NCI-H82 treated with DMSO at 0.1 percent for 48 hours (cell line): ENCODE results near the gene CCNG2.
A peak's percentile ranks its signal among the peaks of the same experiment; 100 is the strongest.
"Not testable (repeated sequence)": the region's sequence is repeated elsewhere in the genome, so short reads cannot be mapped to it uniquely, and the experiment has no call there.

Experiments
- DNase-seq: peaks from one replicate; lab custom pipeline; 2025; ENCODE audit not compliant: unreplicated experiment; lab: John Stamatoyannopoulos, UW

The CCNG2 gene

GRCh38 chr4:77156912-77157858 lies at the start of gene CCNG2:
CCNG2 (plus strand) TSS chr4:77157207; CDS start chr4:77158533, 1,326 bp downstream.
- peak; percentile 93 for DNase-seq

- no peak for DNase-seq
Measured at GRCh38 chr4:77110730-77111129, 46.3 kb upstream of the CCNG2 start.

- DNase-seq: no peak
Measured at GRCh38 chr4:77113069-77113468, 43.9 kb upstream of the CCNG2 start.

- DNase-seq: no peak
Measured at GRCh38 chr4:77117721-77118120, 39.3 kb upstream of the CCNG2 start.

- no peak for DNase-seq
Measured at GRCh38 chr4:77120886-77121508, 36.0 kb upstream of the CCNG2 start.

GRCh38 chr4:77121736-77122240 lies 35.2 kb upstream of the CCNG2 start:
- no peak for DNase-seq

GRCh38 chr4:77122656-77123055 lies 34.4 kb upstream of the CCNG2 start:
- no peak for DNase-seq

- DNase-seq: no peak
Measured at GRCh38 chr4:77123411-77123810, 33.6 kb upstream of the CCNG2 start.

- DNase-seq: no peak
Measured at GRCh38 chr4:77124576-77124975, 32.4 kb upstream of the CCNG2 start.

GRCh38 chr4:77125961-77126360 lies 31.0 kb upstream of the CCNG2 start:
- no peak for DNase-seq

GRCh38 chr4:77126809-77127208 lies 30.2 kb upstream of the CCNG2 start:
- no peak for DNase-seq

- no peak for DNase-seq
Measured at GRCh38 chr4:77127215-77127614, 29.8 kb upstream of the CCNG2 start.

- no peak for DNase-seq
Measured at GRCh38 chr4:77127837-77128621, 29.0 kb upstream of the CCNG2 start.

GRCh38 chr4:77132652-77133312 lies 24.2 kb upstream of the CCNG2 start:
- no peak for DNase-seq

- DNase-seq: not testable (repeated sequence)
Measured at GRCh38 chr4:77137448-77137847, 19.6 kb upstream of the CCNG2 start.

- peak; percentile 34 for DNase-seq
Measured at GRCh38 chr4:77141964-77142645, 14.9 kb upstream of the CCNG2 start.

- DNase-seq: no peak
Measured at GRCh38 chr4:77142646-77143028, 14.4 kb upstream of the CCNG2 start.

- DNase-seq: peak; percentile 58
Measured at GRCh38 chr4:77143091-77143490, 13.9 kb upstream of the CCNG2 start.

- DNase-seq: no peak
Measured at GRCh38 chr4:77145842-77146185, 11.2 kb upstream of the CCNG2 start.
